Activated CD4-positive, alpha-beta T cell treated with anti-CD3 and anti-CD28 coated beads for 36 hours (primary cell): ENCODE measurements around the gene CUL2. TPM values are rescaled to one million over a fixed set of nuclear protein-coding genes. Genes with fewer than 3 reads are reported as not detected.

Experiments
- ATAC-seq: fragments of 200-7000 bp; cut with Tn5 transposase; one replicate; pipeline ENCODE4 v1.10.0; 2021; ENCODE audit warnings: mild to moderate bottlenecking, moderate library complexity
- CTCF ChIA-PET: fragments of 350-600 bp; sonication (Branson Sonifier 250); formaldehyde crosslinking; loops from one replicate; lab custom pipeline; 2021; ENCODE audit warnings: antibody characterized with exemption; lab: Charles Lee
- POLR2A ChIA-PET: fragments of 350-600 bp; sonication (Branson Sonifier 250); formaldehyde crosslinking; loops from one replicate; lab custom pipeline; 2021; ENCODE audit warnings: antibody characterized with exemption, inconsistent platforms; lab: Charles Lee
- DNase-seq: peaks from one replicate; pipeline ENCODE4 v3.0.0-alpha.2; 2020
- H3K27ac Mint-ChIP-seq: one replicate; pipeline ENCODE4 v1.8.0; 2021; ENCODE audit warnings: mixed read lengths
- H3K27me3 Mint-ChIP-seq: one replicate; pipeline ENCODE4 v1.8.0; 2021; ENCODE audit warnings: mixed read lengths
- H3K36me3 Mint-ChIP-seq: one replicate; pipeline ENCODE4 v1.8.0; 2021; ENCODE audit warnings: low read depth, mixed read lengths
- H3K4me1 Mint-ChIP-seq: one replicate; pipeline ENCODE4 v1.8.0; 2021; ENCODE audit warnings: mixed read lengths
- H3K4me3 Mint-ChIP-seq: one replicate; pipeline ENCODE4 v1.8.0; 2021; ENCODE audit warnings: mild to moderate bottlenecking, moderate library complexity, mixed read lengths
- H3K9me3 Mint-ChIP-seq: one replicate; pipeline ENCODE4 v1.8.0; 2021; ENCODE audit warnings: low read depth, mixed read lengths
- intact Hi-C, 2 experiments: fragments of 100-400 bp; cut with DNase I in 1 of 2; cut with micrococcal nuclease in 1 of 2; formaldehyde crosslinking; loops; one replicate each; pipeline versions ENCODE4 v1.14.2 to v1.15.1; 2022 to 2024; cut with DNase I, micrococcal nuclease
- total RNA-seq, 2 experiments: library from RNA; stranded (reverse); gene quantifications; one replicate each; pipeline ENCODE4 v1.2.3, GENCODE V29; 2021

CUL2 gene
- total RNA-seq, 2 experiments from 2014 or later, result 42.7 to 45.3 TPM

DNA sequence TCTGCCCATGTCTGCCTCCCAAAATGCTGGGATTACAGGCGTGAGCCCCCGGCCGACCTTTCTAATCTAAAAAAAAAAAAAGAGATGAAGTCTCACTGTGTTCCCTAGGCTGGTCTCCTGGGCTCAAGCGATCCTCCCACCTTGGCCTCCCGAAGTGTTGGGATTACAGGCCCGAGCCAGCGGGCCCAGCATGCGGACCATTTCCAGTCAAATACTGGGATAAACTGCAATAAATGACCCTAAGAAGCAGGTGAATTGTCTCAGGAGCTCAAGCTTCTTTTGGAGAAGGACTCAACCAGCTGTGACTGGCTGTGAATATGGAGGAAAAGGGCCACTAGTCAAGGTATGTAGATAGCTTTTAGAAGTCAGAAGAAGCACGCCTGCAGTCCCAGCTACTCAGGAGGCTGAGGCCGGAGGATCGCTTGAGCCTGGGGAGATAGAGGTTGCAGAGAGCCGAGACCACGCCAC is 36.0 kb upstream of the CUL2 start:
- peak; percentile 3 for ATAC-seq

DNA sequence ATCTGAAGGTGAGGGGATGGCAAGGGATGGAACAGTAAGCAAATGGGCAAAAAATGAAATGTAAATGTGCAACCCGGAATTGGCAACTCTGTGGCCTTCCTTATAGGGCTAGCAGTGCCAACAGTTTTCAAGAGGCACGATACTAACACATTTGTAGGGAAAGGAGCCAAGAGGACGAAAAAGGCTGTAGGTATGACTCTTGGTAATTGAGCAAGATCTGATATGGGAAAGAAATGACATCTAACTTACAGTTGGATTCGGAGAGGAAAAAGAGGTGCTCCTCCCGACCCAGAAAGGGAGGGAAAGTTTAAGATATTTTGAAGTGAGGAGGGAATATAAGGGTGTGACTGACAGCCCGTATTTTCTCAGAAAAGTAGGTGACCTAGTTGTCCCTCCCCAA is 34.4 kb upstream of the CUL2 start:
- no peak for DNase-seq
- intact Hi-C loops, result loop anchor here in 1 of 2 experiments (10.0 kb wide), 1 partner anchor 320 kb away; no protein-coding TSS in a partner anchor
- Mint-ChIP-seq H3K27me3 (no peaks in the 10 kb centered on the region), H3K36me3 (peaks cover 13% of the 10 kb centered on the region), H3K27ac (no peak overlapping the region), H3K4me3 (peak overlapping the region; percentile 86), H3K4me1 (peaks cover 37% of the 10 kb centered on the region), H3K9me3 (no peaks in the 10 kb centered on the region)
- no peak for ATAC-seq
- POLR2A ChIA-PET, result no interaction called here
- CTCF ChIA-PET, result interaction anchor here (0.5 to 8.9 kb wide), 4 partner anchors 71 to 107 kb away, joined by 3 to 102 read pairs (median 52); no protein-coding TSS in a partner anchor

More for the DNA sequence above, 36.0 kb upstream of the CUL2 start:
- Mint-ChIP-seq H3K36me3 (peaks cover 17% of the 10 kb centered on the region), H3K27ac (peak overlapping the region; percentile 88), H3K4me3 (peak overlapping the region; percentile 86), H3K27me3 (no peaks in the 10 kb centered on the region), H3K9me3 (no peaks in the 10 kb centered on the region), H3K4me1 (peaks cover 51% of the 10 kb centered on the region)
- no peak for DNase-seq
- ChIA-PET POLR2A (interaction anchor here (0.6 to 3.8 kb wide), 8 partner anchors 24 to 93 kb away, joined by 3 to 93 read pairs (median 4); no protein-coding TSS in a partner anchor), CTCF (interaction anchor here (0.5 to 8.9 kb wide), 15 partner anchors 16 to 515 kb away, joined by 3 to 102 read pairs (median 3); no protein-coding TSS in a partner anchor)
- intact Hi-C loops, result loop anchor here (1.0 to 10.0 kb wide), 12 partner anchors 35 to 516 kb away; partner anchors contain the start of genes CUL2 (in 2 of the 2), FZD8 (in 2 of the 2) and CCNY (in 1 of the 2)

DNA sequence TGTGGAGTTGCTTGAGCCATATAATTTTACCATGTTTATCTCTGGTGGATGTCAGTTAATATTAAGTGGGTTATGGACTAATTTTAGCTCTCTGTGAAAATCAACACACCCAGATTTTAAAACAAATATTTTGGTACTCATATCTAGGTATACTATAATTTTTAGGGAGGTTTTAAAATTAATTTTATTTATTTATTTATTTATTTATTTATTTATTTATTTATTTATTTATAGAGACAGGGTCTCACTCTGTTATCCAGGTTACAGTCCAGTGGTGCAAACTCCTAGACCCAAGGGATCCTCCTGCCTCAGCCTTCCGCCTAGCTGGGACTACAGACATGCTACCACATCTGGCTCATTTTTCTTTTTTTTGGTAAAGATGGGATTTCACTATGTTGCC is 29.2 kb upstream of the CUL2 start:
- ChIA-PET CTCF (interaction anchor here (0.7 to 6.7 kb wide), 16 partner anchors 8 to 174 kb away, joined by 3 to 102 read pairs (median 4); no protein-coding TSS in a partner anchor), POLR2A (interaction anchor here (0.7 to 2.0 kb wide), 2 partner anchors 10 to 76 kb away, joined by 3 to 11 read pairs; no protein-coding TSS in a partner anchor)
- H3K36me3 Mint-ChIP-seq, result no peaks in the 10 kb centered on the region
- no peaks in the 10 kb centered on the region for H3K9me3 Mint-ChIP-seq
- no peaks in the 10 kb centered on the region for H3K27me3 Mint-ChIP-seq
- ATAC-seq (no peak), DNase-seq (no peak)
- no peak overlapping the region for H3K4me3 Mint-ChIP-seq
- H3K4me1 Mint-ChIP-seq, result peaks cover 12% of the 10 kb centered on the region
- intact Hi-C loops, result no loop called here
- H3K27ac Mint-ChIP-seq, result no peak overlapping the region

DNA sequence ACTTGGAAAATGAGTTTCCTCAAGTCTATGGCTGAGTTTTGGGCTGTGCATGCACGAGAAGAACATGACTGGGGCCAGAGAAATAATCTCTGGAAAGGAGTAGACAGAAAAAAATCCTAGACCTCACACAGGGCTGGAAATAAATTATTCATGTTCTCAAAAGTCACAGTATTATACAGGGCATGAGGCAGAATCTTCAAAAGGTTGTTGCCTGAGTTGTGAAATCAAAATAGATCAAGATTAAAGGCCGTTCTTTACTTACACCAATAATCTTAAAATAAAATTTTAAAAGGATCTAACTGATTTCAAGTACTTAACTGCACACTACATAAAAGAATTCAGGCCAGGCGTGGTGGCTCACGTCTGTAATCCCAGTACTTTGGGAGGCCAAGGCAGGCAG is 22.4 kb upstream of the CUL2 start:
- ATAC-seq (no peak), DNase-seq (no peak)
- no peak overlapping the region for H3K27ac Mint-ChIP-seq
- no peaks in the 10 kb centered on the region for H3K36me3 Mint-ChIP-seq
- intact Hi-C loops, result no loop called here
- ChIA-PET POLR2A (no interaction called here), CTCF (interaction anchor here (1.1 kb wide), 1 partner anchor 10 kb away, joined by 3 read pairs; no protein-coding TSS in a partner anchor)
- H3K4me1 Mint-ChIP-seq, result no peaks in the 10 kb centered on the region
- H3K9me3 Mint-ChIP-seq, result no peaks in the 10 kb centered on the region
- H3K27me3 Mint-ChIP-seq, result no peaks in the 10 kb centered on the region
- no peak overlapping the region for H3K4me3 Mint-ChIP-seq

DNA sequence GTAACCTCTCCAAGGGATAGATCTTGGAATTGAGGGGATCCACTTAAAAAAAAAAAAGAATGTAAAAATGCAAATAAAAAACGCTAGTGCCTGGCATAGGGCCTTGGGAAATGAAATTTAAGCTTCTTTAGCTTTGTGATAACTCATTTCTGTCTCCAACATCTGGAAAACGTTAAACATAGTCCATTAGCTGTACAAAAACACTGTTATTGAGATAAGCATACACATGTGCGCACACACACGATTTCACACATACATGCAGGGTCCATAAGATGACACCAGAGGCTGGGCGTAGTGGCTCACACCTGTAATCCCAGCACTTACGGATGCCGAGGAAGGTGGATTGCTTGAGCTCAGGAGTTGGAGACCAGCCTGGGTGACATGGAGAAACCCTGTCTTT is 13.7 kb upstream of the CUL2 start:
- ChIA-PET POLR2A (no interaction called here), CTCF (interaction anchor here (0.6 kb wide), 1 partner anchor 17 kb away, joined by 3 read pairs; no protein-coding TSS in a partner anchor)
- no peak overlapping the region for H3K4me3 Mint-ChIP-seq
- H3K27ac Mint-ChIP-seq, result no peak overlapping the region
- H3K36me3 Mint-ChIP-seq, result no peaks in the 10 kb centered on the region
- intact Hi-C loops, result no loop called here
- H3K27me3 Mint-ChIP-seq, result no peaks in the 10 kb centered on the region
- H3K4me1 Mint-ChIP-seq, result no peaks in the 10 kb centered on the region
- DNase-seq (no peak), ATAC-seq (no peak)
- no peaks in the 10 kb centered on the region for H3K9me3 Mint-ChIP-seq

DNA sequence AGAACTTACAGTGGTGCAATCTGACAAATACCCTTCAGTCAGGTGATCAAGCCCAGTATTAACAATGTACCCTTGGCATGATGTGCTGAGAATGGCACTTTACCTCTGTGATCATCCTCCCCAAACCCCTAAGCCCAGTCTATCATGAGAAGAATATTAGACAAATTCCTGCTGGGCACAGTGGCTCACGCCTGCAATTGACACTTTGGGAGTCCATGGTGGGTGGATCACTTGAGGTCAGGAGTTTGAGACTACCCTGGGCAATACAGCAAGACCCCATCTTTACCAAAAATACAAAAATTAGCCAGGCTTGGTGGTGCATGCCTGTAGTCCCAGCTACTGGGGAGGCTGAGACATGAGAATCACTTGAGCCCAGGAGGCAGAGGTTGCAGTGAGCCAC is 7.4 kb upstream of the CUL2 start:
- H3K4me3 Mint-ChIP-seq, result no peak overlapping the region
- DNase-seq (no peak), ATAC-seq (no peak)
- no peaks in the 10 kb centered on the region for H3K9me3 Mint-ChIP-seq
- no peak overlapping the region for H3K27ac Mint-ChIP-seq
- peaks cover 8% of the 10 kb centered on the region for H3K27me3 Mint-ChIP-seq
- H3K4me1 Mint-ChIP-seq, result no peaks in the 10 kb centered on the region
- POLR2A ChIA-PET, result no interaction called here
- H3K36me3 Mint-ChIP-seq, result no peaks in the 10 kb centered on the region
- intact Hi-C loops, result no loop called here
- CTCF ChIA-PET, result interaction anchor here (1.1 to 1.4 kb wide), 2 partner anchors 99 to 103 kb away, joined by 4 to 5 read pairs; no protein-coding TSS in a partner anchor

DNA sequence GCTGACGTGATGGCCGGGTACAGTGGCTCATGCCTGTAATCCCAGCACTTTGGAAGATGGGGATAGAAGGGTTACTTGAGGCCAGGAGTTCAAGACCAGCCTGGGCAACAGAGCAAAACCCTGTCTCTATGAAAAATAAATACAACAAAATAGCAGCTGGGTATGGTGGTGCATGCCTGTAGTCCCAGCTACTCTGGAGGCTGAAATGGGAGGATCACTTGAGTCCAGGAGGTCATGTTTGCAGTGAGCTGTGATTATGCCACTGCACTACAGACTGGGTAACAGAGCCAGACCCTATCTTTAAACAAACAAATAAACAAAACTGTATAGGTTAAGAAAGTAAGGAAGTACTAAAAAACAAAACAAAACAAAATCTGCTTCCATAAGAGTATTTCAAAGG is 6.2 kb upstream of the CUL2 start:
- H3K4me1 Mint-ChIP-seq, result peaks cover under 1% of the 10 kb centered on the region
- H3K27me3 Mint-ChIP-seq, result peaks cover 8% of the 10 kb centered on the region
- no peaks in the 10 kb centered on the region for H3K9me3 Mint-ChIP-seq
- H3K4me3 Mint-ChIP-seq, result no peak overlapping the region
- ChIA-PET CTCF (interaction anchor here (0.6 to 1.0 kb wide), 2 partner anchors 25 to 100 kb away, joined by 3 read pairs; no protein-coding TSS in a partner anchor), POLR2A (interaction anchor here (0.5 to 0.6 kb wide), 2 partner anchors 163 to 228 kb away, joined by 3 read pairs; no protein-coding TSS in a partner anchor)
- H3K27ac Mint-ChIP-seq, result no peak overlapping the region
- DNase-seq (no peak), ATAC-seq (no peak)
- no peaks in the 10 kb centered on the region for H3K36me3 Mint-ChIP-seq
- intact Hi-C loops, result no loop called here

DNA sequence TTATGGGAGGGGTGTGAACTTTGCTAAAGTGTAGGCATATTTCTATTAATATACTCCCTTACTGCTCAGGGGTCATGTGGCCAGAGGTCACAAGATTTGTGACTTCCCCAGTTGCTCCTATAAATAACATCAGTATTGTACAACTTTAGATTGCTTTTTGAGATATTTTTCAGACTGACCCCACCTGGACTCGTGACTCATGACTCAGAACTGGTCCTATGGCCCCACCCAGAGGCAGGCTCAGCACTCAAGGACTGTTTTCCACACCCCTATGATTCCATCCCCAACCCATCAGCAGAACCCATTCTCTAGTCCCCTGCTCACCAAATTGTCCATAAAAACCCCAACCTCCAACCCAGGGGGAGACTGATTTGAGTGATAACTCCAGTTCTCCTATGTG is 2.7 kb upstream of the CUL2 start:
- DNase-seq (no peak), ATAC-seq (no peak)
- Mint-ChIP-seq H3K36me3 (peaks cover 4% of the 10 kb centered on the region), H3K4me3 (no peak overlapping the region), H3K9me3 (no peaks in the 10 kb centered on the region), H3K27ac (no peak overlapping the region), H3K27me3 (peaks cover 5% of the 10 kb centered on the region), H3K4me1 (peaks cover 23% of the 10 kb centered on the region)
- ChIA-PET POLR2A (no interaction called here), CTCF (interaction anchor here (1.6 kb wide), 1 partner anchor 27 kb away, joined by 4 read pairs; no protein-coding TSS in a partner anchor)
- intact Hi-C loops, result no loop called here

DNA sequence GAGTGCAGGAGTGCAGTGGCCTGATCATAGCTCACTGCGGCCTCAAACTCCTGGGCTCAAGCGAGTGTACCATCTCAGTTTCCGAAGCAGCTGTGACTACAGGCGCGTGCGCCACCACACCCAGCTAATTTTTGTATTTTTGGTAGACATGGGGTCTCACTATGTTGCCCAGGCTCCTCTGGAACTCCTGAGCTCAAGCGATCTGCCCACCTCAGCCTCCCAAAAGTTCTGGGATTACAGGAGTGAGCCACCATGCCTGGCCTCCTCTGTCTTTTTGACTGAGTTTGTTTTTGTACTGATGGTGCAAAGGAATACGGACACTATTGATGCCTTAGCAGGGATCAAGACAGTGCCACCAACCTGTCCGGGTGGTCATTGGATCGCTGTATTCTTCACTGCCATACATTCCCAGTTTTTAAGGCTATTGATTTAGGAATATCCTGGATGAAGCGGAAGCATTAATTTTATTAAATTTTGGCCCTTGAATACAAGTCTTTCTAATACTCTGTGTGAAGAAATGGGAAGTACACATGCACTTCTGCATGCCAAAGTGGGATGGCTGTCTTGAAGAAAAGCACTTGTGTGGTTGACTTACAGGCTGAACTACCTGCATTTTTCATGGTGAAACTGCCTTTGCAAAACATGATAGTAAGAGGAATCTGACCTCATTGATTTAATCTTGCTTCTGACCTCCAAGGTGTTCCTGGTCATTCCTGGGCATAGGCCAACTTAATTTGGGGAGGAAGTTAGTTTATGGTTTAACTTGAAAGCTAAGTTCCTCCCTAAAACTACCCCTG is 2.1 kb upstream of the CUL2 start:
- ATAC-seq (no peak), DNase-seq (no peak)
- Mint-ChIP-seq H3K27me3 (peaks cover 5% of the 10 kb centered on the region), H3K4me1 (peaks cover 30% of the 10 kb centered on the region), H3K36me3 (peaks cover 11% of the 10 kb centered on the region), H3K9me3 (no peaks in the 10 kb centered on the region), H3K27ac (no peak overlapping the region), H3K4me3 (no peak overlapping the region)
- ChIA-PET CTCF (interaction anchor here (0.6 to 1.6 kb wide), 2 partner anchors 28 to 377 kb away, joined by 4 read pairs; no protein-coding TSS in a partner anchor), POLR2A (interaction anchor here (0.7 kb wide), 1 partner anchor 98 kb away, joined by 5 read pairs; no protein-coding TSS in a partner anchor)
- intact Hi-C loops, result loop anchor here in 1 of 2 experiments (2.0 kb wide), 1 partner anchor 35 kb away; the partner anchor contains the start of gene CREM

DNA sequence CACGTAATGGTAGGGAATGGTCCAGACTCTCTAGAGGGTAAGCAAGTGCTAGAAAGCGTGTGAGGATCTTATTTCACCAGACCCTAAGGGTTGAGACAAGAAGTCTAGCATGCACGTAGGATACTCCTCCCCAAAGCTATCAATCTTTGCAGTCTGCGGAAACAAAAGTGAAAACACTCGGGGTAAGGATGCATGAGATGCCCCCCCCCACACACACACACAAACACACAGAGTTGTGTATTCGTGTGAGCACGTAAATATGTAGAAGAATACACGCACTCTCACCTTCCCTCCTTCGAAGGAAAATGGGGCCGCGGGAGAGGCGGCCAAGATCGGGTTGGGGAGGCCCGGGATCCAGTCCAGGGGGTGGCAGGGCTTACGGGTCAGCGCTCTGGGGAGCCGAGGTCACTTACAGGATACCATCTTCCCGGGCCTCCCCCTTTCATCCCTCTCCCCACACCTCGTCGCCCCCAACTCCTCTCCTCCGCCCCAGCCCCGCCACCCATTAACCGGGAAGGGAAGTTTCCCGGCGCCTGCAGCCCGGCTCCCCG is 455 bp downstream of the CUL2 start:
- H3K9me3 Mint-ChIP-seq, result no peaks in the 10 kb centered on the region
- intact Hi-C loops, result loop anchor here (1.0 to 2.0 kb wide), 7 partner anchors 37 to 251 kb away; partner anchors contain the start of gene CREM (in 2 of the 2)
- H3K4me1 Mint-ChIP-seq, result peaks cover 45% of the 10 kb centered on the region
- peaks cover 12% of the 10 kb centered on the region for H3K36me3 Mint-ChIP-seq
- H3K27me3 Mint-ChIP-seq, result no peaks in the 10 kb centered on the region
- CTCF ChIA-PET, result interaction anchor here (0.6 to 1.0 kb wide), 3 partner anchors 12 to 106 kb away, joined by 3 to 4 read pairs (median 4); no protein-coding TSS in a partner anchor
- POLR2A ChIA-PET, result no interaction called here
- H3K4me3 Mint-ChIP-seq, result peak overlapping the region; percentile 93
- ATAC-seq (peak; percentile 30), DNase-seq (no peak)
- peak overlapping the region; percentile 90 for H3K27ac Mint-ChIP-seq

DNA sequence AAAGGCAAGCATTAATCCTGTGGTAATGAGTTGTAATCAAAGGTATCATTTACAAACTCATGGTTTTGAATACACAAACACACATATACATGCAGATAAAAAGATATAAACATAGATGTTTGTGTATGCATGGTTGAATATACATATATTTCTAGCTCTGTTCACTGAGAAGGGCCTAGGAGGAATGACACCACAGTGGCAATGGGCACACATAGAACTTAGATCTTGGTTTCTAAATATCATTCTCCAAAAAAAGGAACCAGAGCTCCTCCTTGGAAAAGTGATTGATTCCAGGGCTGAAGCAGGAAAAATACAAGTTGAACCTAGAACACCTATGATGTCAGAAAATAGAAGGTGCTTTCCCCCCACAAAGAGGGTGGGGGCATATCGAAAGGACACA is 6.9 kb downstream of the CUL2 start:
- ChIA-PET CTCF (interaction anchor here (0.6 kb wide), 1 partner anchor 190 kb away, joined by 4 read pairs; no protein-coding TSS in a partner anchor), POLR2A (no interaction called here)
- no peak overlapping the region for H3K27ac Mint-ChIP-seq
- peaks cover 33% of the 10 kb centered on the region for H3K36me3 Mint-ChIP-seq
- no peak overlapping the region for H3K4me3 Mint-ChIP-seq
- peaks cover 49% of the 10 kb centered on the region for H3K4me1 Mint-ChIP-seq
- H3K9me3 Mint-ChIP-seq, result peaks cover 2% of the 10 kb centered on the region
- H3K27me3 Mint-ChIP-seq, result no peaks in the 10 kb centered on the region
- no peak for DNase-seq
- no peak for ATAC-seq
- intact Hi-C loops, result no loop called here
